Osteoblast (primary cell): Measurements from ENCODE around the gene TIMM13. TPM values are rescaled to one million over a fixed set of nuclear protein-coding genes. Genes with fewer than 3 reads are reported as not detected.

Experiments used
- DNase-seq: peaks from one replicate; pipeline ENCODE4 v3.0.0; 2011; ENCODE audit warnings: low spot score, mixed read lengths; ENCODE audit not compliant: insufficient read length; ENCODE audit errors: missing footprints
- H2AFZ ChIP-seq: 2 replicates; pipeline ENCODE4 v1.6.0; 2011; ENCODE audit warnings: mild to moderate bottlenecking, low read length
- H3K27ac ChIP-seq: 2 replicates; pipeline ENCODE4 v1.5.1; 2011; ENCODE audit warnings: mild to moderate bottlenecking, low read depth, low read length, moderate library complexity
- H3K27me3 ChIP-seq: 2 replicates; pipeline ENCODE4 v1.6.0; 2012; ENCODE audit warnings: mild to moderate bottlenecking, control low read depth, inconsistent platforms, low read length, moderate library complexity; ENCODE audit not compliant: insufficient read depth
- H3K36me3 ChIP-seq: 2 replicates; pipeline ENCODE4 v1.5.1; 2011; ENCODE audit warnings: mild to moderate bottlenecking, low read length, control low read depth, moderate library complexity; ENCODE audit not compliant: insufficient read depth
- H3K4me1 ChIP-seq: 2 replicates; pipeline ENCODE4 v1.5.1; 2011; ENCODE audit warnings: mild to moderate bottlenecking, low read length, control low read depth, moderate library complexity; ENCODE audit not compliant: insufficient read depth
- H3K4me2 ChIP-seq: 2 replicates; pipeline ENCODE4 v1.6.0; 2011; ENCODE audit warnings: mild to moderate bottlenecking, low read length; ENCODE audit not compliant: insufficient read depth
- H3K4me3 ChIP-seq: fragments of 200-600 bp; sonication (generic); 3 replicates; pipeline ENCODE4 v1.5.1; 2012; ENCODE audit warnings: mild to moderate bottlenecking, low read length, inconsistent platforms; ENCODE audit not compliant: insufficient read depth
- H3K79me2 ChIP-seq: 2 replicates; pipeline ENCODE4 v1.6.0; 2012; ENCODE audit warnings: mild to moderate bottlenecking, low read length, control low read depth, inconsistent platforms; ENCODE audit not compliant: insufficient read depth
- H3K9me3 ChIP-seq: 2 replicates; pipeline ENCODE4 v1.5.1; 2011; ENCODE audit warnings: low read depth, low read length, control low read depth
- H4K20me1 ChIP-seq: 2 replicates; pipeline ENCODE4 v1.6.0; 2012; ENCODE audit warnings: mild to moderate bottlenecking, low read length, control low read depth; ENCODE audit not compliant: insufficient read depth
- total RNA-seq: library from RNA; depleted of rRNA; stranded (reverse); fragments of >200 nt; gene quantifications from 2 replicates; pipeline ENCODE4 v1.2.3, GENCODE V29; 2012
- TF ChIP-seq, protein P1 (sequence below): IDR thresholded peaks from 2 replicates; pipeline ENCODE4 v1.5.1; 2011; ENCODE audit warnings: mild to moderate bottlenecking, low read depth, low read length, moderate library complexity; ENCODE audit errors: extremely low read depth

The TIMM13 gene
- total RNA-seq, 1 donor: 27.9 TPM

DNA sequence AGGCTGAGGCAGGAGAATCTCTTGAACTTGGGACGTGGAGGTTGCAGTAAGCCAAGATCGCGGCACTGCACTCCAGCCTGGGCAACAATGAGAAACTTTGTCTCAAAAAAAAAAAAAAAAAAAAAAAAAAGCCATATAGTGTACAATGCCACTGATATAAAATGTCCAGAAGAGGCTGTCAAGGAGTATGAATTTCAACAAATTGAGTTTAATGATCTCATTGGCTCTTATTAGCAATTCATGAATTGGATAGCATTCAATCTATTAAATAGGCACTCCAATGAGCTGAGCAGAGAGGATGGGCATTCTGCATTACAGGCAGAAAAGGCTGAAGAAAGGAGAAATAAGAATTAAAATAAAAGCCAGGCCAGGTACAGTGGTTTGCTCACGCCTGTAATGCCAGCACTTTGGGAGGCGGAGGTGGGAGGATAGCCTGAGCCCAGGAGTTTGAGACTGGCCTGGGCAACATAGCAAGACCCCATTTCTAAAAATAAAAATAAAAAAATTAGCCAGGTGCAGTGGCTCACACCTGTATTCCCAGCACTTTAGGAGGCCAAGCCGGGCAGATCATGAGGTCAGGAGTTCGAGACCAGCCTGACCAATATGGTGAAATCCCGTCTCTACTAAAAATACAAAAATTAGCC is 30.1 kb upstream of the TIMM13 start:
- H3K27me3 ChIP-seq: no peaks in the 10 kb centered on the region
- TF ChIP-seq, protein P1, sequence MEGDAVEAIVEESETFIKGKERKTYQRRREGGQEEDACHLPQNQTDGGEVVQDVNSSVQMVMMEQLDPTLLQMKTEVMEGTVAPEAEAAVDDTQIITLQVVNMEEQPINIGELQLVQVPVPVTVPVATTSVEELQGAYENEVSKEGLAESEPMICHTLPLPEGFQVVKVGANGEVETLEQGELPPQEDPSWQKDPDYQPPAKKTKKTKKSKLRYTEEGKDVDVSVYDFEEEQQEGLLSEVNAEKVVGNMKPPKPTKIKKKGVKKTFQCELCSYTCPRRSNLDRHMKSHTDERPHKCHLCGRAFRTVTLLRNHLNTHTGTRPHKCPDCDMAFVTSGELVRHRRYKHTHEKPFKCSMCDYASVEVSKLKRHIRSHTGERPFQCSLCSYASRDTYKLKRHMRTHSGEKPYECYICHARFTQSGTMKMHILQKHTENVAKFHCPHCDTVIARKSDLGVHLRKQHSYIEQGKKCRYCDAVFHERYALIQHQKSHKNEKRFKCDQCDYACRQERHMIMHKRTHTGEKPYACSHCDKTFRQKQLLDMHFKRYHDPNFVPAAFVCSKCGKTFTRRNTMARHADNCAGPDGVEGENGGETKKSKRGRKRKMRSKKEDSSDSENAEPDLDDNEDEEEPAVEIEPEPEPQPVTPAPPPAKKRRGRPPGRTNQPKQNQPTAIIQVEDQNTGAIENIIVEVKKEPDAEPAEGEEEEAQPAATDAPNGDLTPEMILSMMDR: no peak
- peaks cover 50% of the 10 kb centered on the region for H3K79me2 ChIP-seq
- no peaks in the 10 kb centered on the region for H3K9me3 ChIP-seq
- peak overlapping the region; percentile 89 for H3K4me2 ChIP-seq
- H2AFZ ChIP-seq: peak overlapping the region; percentile 91
- no peak for DNase-seq
- no peaks in the 10 kb centered on the region for H3K36me3 ChIP-seq
- H3K4me3 ChIP-seq: peak overlapping the region; percentile 94
- H4K20me1 ChIP-seq: peaks cover 16% of the 10 kb centered on the region
- peaks cover 11% of the 10 kb centered on the region for H3K4me1 ChIP-seq
- H3K27ac ChIP-seq: peak overlapping the region; percentile 68

DNA sequence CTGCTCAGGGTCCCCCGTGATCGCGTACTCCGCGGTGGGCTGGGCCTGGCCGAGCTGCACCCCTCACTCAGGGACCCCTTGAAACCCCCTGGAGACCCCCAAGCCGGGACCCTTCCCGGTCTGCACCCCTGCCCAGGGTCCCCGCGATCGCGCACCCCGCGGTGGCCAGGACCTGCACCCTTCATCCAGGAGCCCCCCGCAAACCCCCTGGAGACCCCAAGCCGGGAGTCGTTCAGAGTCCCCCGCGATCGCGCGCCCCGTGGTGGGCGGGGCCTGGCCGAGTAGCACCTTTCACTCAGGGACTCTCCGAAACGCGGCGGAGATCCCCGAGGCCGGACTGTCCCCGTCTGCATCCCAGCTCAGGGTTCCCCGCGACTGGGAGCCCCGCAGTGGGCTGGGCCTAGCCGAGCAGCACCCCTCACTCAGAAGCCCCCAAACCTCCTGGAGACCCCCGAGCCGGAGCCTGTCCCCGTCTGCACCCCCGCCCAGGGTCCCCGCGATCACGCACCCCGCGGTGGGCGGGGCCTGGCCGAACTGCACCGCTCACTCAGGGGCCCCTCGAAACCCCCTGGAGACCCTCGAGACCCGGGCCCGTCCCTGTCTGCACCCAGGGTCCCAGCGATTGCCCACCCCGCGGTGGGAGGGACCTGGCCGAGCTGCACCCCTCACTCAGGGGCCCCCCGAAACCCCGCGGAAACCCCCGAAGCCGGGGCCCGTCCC is 28.6 kb upstream of the TIMM13 start:
- TF ChIP-seq, protein P1: no peak
- Histone ChIP-seq H2AFZ (peak overlapping the region; percentile 56), H4K20me1 (peaks cover 19% of the 10 kb centered on the region), H3K36me3 (no peaks in the 10 kb centered on the region), H3K27ac (peak overlapping the region; percentile 33), H3K27me3 (no peaks in the 10 kb centered on the region), H3K4me2 (peak overlapping the region; percentile 78), H3K9me3 (no peaks in the 10 kb centered on the region), H3K4me1 (peaks cover 9% of the 10 kb centered on the region), H3K4me3 (peak overlapping the region; percentile 94), H3K79me2 (peaks cover 63% of the 10 kb centered on the region)
- DNase-seq: peak; percentile 97

DNA sequence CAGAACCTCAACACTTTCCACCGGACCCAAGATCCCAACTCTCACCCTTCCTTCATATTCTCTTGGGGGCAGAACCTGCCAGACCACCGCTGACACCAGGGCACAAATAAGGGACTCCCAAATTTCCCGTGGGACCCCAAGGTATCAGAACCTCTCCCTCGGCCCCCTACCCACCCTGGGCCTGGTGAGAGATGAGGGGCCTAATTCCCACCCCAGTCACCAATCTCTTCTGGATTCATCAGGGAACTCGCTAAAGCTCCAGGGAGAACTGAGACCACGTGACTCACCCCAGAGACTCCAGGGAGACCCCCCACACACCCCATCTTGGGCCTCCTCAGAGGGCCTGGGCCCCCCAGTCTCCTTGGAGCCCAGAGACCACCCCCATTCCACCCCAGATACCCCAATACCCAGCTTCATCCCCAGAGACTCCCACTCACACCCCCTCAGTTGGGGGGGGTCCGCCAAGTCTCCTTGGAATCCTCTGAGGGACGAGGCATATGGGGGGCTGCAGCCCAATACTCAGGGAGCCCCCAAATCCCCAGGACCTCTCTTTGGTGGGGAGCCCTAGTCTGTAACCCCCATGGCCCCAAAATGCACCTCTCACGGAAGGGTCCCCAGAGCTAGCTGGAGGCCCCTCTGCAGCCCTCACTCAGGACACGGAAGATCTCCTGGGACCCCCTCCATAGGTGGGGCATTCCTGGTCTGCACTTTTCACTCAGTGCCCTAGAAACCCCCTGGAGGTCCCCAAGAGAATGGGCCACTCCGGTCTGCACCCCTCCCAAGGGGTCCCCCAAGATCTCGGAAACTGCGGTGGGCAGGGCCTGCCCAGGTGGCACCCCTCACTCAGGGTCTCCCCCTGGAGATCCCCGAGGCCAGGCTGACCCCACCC is 27.8 kb upstream of the TIMM13 start:
- peak; percentile 83 for DNase-seq
- H4K20me1 ChIP-seq: peaks cover 19% of the 10 kb centered on the region
- no peaks in the 10 kb centered on the region for H3K27me3 ChIP-seq
- peak overlapping the region; percentile 15 for H3K27ac ChIP-seq
- H3K9me3 ChIP-seq: no peaks in the 10 kb centered on the region
- H3K4me2 ChIP-seq: peak overlapping the region; percentile 78
- TF ChIP-seq, protein P1: no peak
- peaks cover 72% of the 10 kb centered on the region for H3K79me2 ChIP-seq
- H3K4me3 ChIP-seq: peak overlapping the region; percentile 94
- no peaks in the 10 kb centered on the region for H3K36me3 ChIP-seq
- H3K4me1 ChIP-seq: peaks cover 9% of the 10 kb centered on the region
- no peak overlapping the region for H2AFZ ChIP-seq
